Kidney (tissue), 14 donors: Measurements from ENCODE around the gene PACSIN2. TPM values are rescaled to one million over a fixed set of nuclear protein-coding genes. Genes with fewer than 3 reads are reported as not detected.

ENCODE experiments used
- DNase-seq, 5 donors: peaks; one replicate each; pipeline ENCODE4 v3.0.0-alpha.2; 2013 to 2020
- FAIRE-seq: peaks from 2 replicates; lab custom pipeline; 2012; peaks lifted over from hg19 to GRCh38; lab: Jason Lieb, UNC
- H3K27ac ChIP-seq, 2 donors: one replicate each; pipeline ENCODE4 v1.7.0; 2013; ENCODE audit warnings: low read depth in 2 of 2, low read length in 2 of 2, inconsistent platforms in 1 of 2
- H3K27me3 ChIP-seq: one replicate; pipeline ENCODE4 v1.7.1; 2013; ENCODE audit warnings: low read length, inconsistent platforms; ENCODE audit not compliant: control insufficient read depth, insufficient read depth
- H3K36me3 ChIP-seq, 3 donors: one replicate each; pipeline versions ENCODE4 v1.7.0 to v1.7.1; 2013; ENCODE audit warnings: low read length in 3 of 3, control low read depth in 1 of 3, inconsistent platforms in 1 of 3; ENCODE audit not compliant: insufficient read depth in 3 of 3, control insufficient read depth in 2 of 3
- H3K4me1 ChIP-seq, 3 donors: one replicate each; pipeline versions ENCODE4 v1.7.0 to v1.7.1; 2013; ENCODE audit warnings: low read length in 3 of 3, inconsistent platforms in 1 of 3, low read depth in 1 of 3; ENCODE audit not compliant: control insufficient read depth in 2 of 3, insufficient read depth in 2 of 3
- H3K4me3 ChIP-seq, 3 donors: one replicate each; pipeline versions ENCODE4 v1.7.0 to v1.8.1; 2013; ENCODE audit warnings: low read length in 3 of 3, control low read depth in 1 of 3, inconsistent platforms in 1 of 3
- H3K9ac ChIP-seq, 3 donors: one replicate each; pipeline versions ENCODE4 v1.7.0 to v1.7.1; 2013; ENCODE audit warnings: low read length in 3 of 3, control low read depth in 1 of 3, inconsistent platforms in 1 of 3
- H3K9me3 ChIP-seq, 3 donors: one replicate each; pipeline versions ENCODE4 v1.7.0 to v1.7.1; 2013; ENCODE audit warnings: low read length in 3 of 3, control low read depth in 1 of 3, inconsistent platforms in 1 of 3; ENCODE audit not compliant: control insufficient read depth in 2 of 3, insufficient read depth in 1 of 3
- intact Hi-C: fragments of 100-400 bp; cut with DNase I; formaldehyde crosslinking; loops from one replicate; pipeline ENCODE4 v1.11.1; 2022
- polyA plus RNA-seq: library from polyadenylated mRNA; stranded (reverse); fragments of 350-450 nt; fragmentation: Illumina TruSeq; extraction: RNeasy Lipid Tissue Mini Kit (QIAGEN cat#74804); gene quantifications from one replicate; pipeline ENCODE4 v1.2.3, GENCODE V29; 2014; ENCODE audit warnings: low read depth, low replicate concordance; ENCODE audit not compliant: insufficient read depth
- total RNA-seq: library from RNA; stranded (reverse); fragmentation: NEBNext Ultra II Directional; extraction: Animal tissue kit (Norgen Biotek cat#: 25700); gene quantifications from one replicate; pipeline ENCODE4 v1.2.1, GENCODE V29; 2021
- TF ChIP-seq, protein P1 (sequence below): IDR thresholded peaks from 3 replicates; pipeline ENCODE4 v1.5.1; 2012; ENCODE audit warnings: mild to moderate bottlenecking, moderate library complexity, borderline replicate concordance; ENCODE audit not compliant: insufficient read depth; ENCODE audit errors: extremely low read depth
- donor health status: control.
- donor health status: control.
- donor health status: control.
- donor health status: control.
- donor health status: control.
- donor health status: DM: yes; HTN: yes; CAD: no.
- donor health status: Normal renal cell carcinoma (clear cell type).

Gene PACSIN2
- total and polyA plus RNA-seq, 2 donors from 2014 or later, result 56.3 to 105 TPM

DNA sequence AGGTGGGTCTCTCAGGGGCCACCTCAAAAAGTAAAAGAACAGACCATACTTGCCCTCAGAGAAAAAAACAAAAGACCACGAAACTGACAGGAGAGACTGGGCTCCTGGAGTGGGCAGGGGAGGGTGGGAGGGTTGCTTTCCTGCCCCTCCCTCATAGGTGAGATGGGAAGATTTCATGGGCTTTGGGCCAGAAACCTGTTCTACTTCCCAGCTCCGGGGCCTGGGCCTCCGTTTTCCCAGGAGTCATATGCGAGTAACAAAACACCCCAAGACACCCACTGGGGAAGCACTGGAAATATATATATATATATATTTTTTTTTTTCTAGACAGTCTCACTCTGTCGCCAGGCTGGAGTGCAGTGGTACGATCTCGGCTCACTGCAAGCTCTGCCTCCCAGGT is 42.7 kb upstream of the PACSIN2 start:
- no peaks in the 10 kb centered on the region for H3K36me3 ChIP-seq
- H3K9me3 ChIP-seq, result no peaks in the 10 kb centered on the region
- no peak overlapping the region for H3K9ac ChIP-seq
- no peaks in the 10 kb centered on the region for H3K4me1 ChIP-seq
- H3K27me3 ChIP-seq, result no peaks in the 10 kb centered on the region
- H3K4me3 ChIP-seq, result no peak overlapping the region
- FAIRE-seq (no peak), DNase-seq (no peak)
- no peak overlapping the region for H3K27ac ChIP-seq
- TF ChIP-seq, protein P1, sequence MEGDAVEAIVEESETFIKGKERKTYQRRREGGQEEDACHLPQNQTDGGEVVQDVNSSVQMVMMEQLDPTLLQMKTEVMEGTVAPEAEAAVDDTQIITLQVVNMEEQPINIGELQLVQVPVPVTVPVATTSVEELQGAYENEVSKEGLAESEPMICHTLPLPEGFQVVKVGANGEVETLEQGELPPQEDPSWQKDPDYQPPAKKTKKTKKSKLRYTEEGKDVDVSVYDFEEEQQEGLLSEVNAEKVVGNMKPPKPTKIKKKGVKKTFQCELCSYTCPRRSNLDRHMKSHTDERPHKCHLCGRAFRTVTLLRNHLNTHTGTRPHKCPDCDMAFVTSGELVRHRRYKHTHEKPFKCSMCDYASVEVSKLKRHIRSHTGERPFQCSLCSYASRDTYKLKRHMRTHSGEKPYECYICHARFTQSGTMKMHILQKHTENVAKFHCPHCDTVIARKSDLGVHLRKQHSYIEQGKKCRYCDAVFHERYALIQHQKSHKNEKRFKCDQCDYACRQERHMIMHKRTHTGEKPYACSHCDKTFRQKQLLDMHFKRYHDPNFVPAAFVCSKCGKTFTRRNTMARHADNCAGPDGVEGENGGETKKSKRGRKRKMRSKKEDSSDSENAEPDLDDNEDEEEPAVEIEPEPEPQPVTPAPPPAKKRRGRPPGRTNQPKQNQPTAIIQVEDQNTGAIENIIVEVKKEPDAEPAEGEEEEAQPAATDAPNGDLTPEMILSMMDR, result no peak
- intact Hi-C loops, result no loop called here

DNA sequence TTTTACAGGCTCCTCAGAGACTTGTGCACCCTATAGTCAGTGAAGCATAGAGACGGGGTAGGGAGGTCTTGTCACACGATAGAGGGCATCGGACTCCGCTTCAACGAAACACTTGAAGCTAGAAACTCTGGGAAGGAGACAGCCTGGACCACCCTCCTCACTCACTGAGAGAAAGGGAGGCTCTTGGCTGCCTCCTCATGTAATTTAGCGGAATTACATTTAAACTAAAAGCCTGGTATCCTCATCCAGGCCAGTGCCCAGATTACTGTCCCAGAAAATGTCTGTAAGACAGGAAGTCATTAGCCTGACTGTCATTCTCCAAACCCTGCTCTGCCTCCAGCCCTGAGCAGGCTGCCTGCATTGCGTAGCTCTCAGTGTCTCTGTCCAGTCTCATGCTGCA is 38.2 kb upstream of the PACSIN2 start:
- Histone ChIP-seq H3K4me3 (no peak overlapping the region), H3K9ac (no peak overlapping the region), H3K27me3 (no peaks in the 10 kb centered on the region), H3K9me3 (no peaks in the 10 kb centered on the region), H3K36me3 (no peaks in the 10 kb centered on the region), H3K27ac (no peak overlapping the region), H3K4me1 (no peaks in the 10 kb centered on the region)
- intact Hi-C loops, result no loop called here
- TF ChIP-seq, protein P1, result no peak
- no peak for FAIRE-seq
- DNase-seq, result no peak

DNA sequence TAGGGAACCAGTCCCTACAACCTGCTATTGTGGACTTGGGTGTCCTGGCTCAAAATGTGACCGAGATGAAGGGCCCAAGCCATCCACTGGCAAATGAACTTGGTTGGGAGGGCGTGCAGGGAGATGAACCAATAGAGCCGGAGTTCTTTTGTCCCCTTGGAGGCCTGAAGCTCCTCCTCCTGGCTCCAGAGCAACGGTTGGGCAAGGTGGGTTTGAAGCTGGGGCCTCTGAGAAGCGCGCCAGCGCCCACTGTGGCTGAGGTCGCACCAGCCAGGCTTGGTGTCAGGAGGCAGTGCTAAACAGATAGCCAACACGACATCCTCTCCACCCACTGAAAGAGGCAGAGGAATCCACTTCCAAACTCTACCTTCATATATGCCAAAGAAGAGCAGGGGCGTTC is 36.0 kb upstream of the PACSIN2 start:
- H3K27me3 ChIP-seq, result no peaks in the 10 kb centered on the region
- H3K4me3 ChIP-seq, result no peak overlapping the region
- DNase-seq (no peak), FAIRE-seq (no peak)
- no peaks in the 10 kb centered on the region for H3K36me3 ChIP-seq
- H3K9ac ChIP-seq, result no peak overlapping the region
- H3K9me3 ChIP-seq, result no peaks in the 10 kb centered on the region
- no peaks in the 10 kb centered on the region for H3K4me1 ChIP-seq
- TF ChIP-seq, protein P1, result no peak
- no peak overlapping the region for H3K27ac ChIP-seq
- intact Hi-C loops, result no loop called here

DNA sequence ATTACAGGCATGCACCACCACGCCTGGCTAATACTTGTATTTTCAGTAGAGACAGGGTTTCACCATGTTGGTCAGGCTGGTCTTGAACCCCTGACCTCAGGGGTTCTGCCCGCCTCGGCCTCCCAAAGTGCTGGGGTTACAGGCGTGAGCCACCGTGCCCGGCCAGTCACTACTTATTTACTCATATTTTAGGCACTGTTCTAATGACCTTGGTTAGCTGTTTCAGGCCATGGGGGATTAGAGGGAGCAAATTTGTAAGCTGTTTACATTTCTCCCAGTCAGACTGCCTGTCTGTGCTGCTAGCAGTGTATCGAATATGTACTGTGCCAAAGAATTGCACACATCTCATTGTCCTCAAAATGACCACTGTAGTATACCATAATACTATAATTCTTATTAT is 32.7 kb upstream of the PACSIN2 start:
- H3K36me3 ChIP-seq, result no peaks in the 10 kb centered on the region
- intact Hi-C loops, result no loop called here
- H3K27me3 ChIP-seq, result no peaks in the 10 kb centered on the region
- H3K27ac ChIP-seq, result no peak overlapping the region
- H3K9me3 ChIP-seq, result no peaks in the 10 kb centered on the region
- FAIRE-seq, result no peak
- no peak overlapping the region for H3K9ac ChIP-seq
- DNase-seq, result no peak
- no peak overlapping the region for H3K4me3 ChIP-seq
- TF ChIP-seq, protein P1, result no peak
- no peaks in the 10 kb centered on the region for H3K4me1 ChIP-seq
